GM23248 (cell line): ENCODE data around the gene NPAS2. TPM values are rescaled to one million over a fixed set of nuclear protein-coding genes. Genes with fewer than 3 reads are reported as not detected.

Experiments used
- DNase-seq: peaks from one replicate; pipeline ENCODE4 v3.0.0-alpha.2; 2015
- H2AFZ ChIP-seq: fragments of 200-600 bp; sonication (generic); 2 replicates; pipeline ENCODE4 v1.6.1; 2016; ENCODE audit warnings: antibody characterized with exemption
- H3F3A ChIP-seq: fragments of 200-600 bp; sonication (generic); 2 replicates; pipeline ENCODE4 v1.6.1; 2016; ENCODE audit warnings: mild to moderate bottlenecking, antibody characterized with exemption, mixed run types; ENCODE audit not compliant: insufficient read depth
- H3K27ac ChIP-seq: fragments of 200-600 bp; sonication (generic); 2 replicates; pipeline ENCODE4 v1.5.1; 2016; ENCODE audit warnings: mild to moderate bottlenecking
- H3K27me3 ChIP-seq: fragments of 200-600 bp; sonication (generic); replicated peaks from 2 replicates; pipeline ENCODE4 v1.6.1; 2016; ENCODE audit warnings: mild to moderate bottlenecking; ENCODE audit not compliant: insufficient read depth
- H3K36me3 ChIP-seq: fragments of 200-600 bp; sonication (generic); 2 replicates; pipeline ENCODE4 v1.6.1; 2016; ENCODE audit warnings: low read depth, mild to moderate bottlenecking
- H3K4me1 ChIP-seq: fragments of 200-600 bp; sonication (generic); 2 replicates; pipeline ENCODE4 v1.6.1; 2016; ENCODE audit warnings: mild to moderate bottlenecking; ENCODE audit not compliant: insufficient read depth
- H3K4me2 ChIP-seq: fragments of 200-600 bp; sonication (generic); one replicate; pipeline ENCODE4 v1.6.1; 2016; ENCODE audit warnings: mild to moderate bottlenecking; ENCODE audit not compliant: unreplicated experiment
- H3K4me3 ChIP-seq: fragments of 200-600 bp; sonication (generic); 2 replicates; pipeline ENCODE4 v1.5.1; 2016; ENCODE audit warnings: mild to moderate bottlenecking
- H3K79me2 ChIP-seq: fragments of 200-600 bp; sonication (generic); 2 replicates; pipeline ENCODE4 v1.6.1; 2016; ENCODE audit warnings: mild to moderate bottlenecking; ENCODE audit not compliant: insufficient read depth
- H3K9ac ChIP-seq: fragments of 200-600 bp; sonication (generic); 2 replicates; pipeline ENCODE4 v1.6.1; 2016; ENCODE audit warnings: mild to moderate bottlenecking
- H3K9me2 ChIP-seq: fragments of 200-600 bp; sonication (generic); 2 replicates; pipeline ENCODE4 v1.6.1; 2016; ENCODE audit warnings: mixed run types, mild to moderate bottlenecking, moderate library complexity; ENCODE audit not compliant: insufficient read depth
- H3K9me3 ChIP-seq: fragments of 200-600 bp; sonication (generic); one replicate; pipeline ENCODE4 v1.6.1; 2017; ENCODE audit warnings: low read depth
- H4K20me1 ChIP-seq: fragments of 200-600 bp; sonication (generic); 2 replicates; pipeline ENCODE4 v1.6.0; 2016; ENCODE audit not compliant: insufficient read depth
- EZH2 ChIP-seq: fragments of 200-600 bp; sonication (generic); IDR thresholded peaks from 2 replicates; pipeline ENCODE4 v1.6.1; 2018; ENCODE audit warnings: antibody characterized with exemption, mild to moderate bottlenecking; ENCODE audit not compliant: insufficient read depth, poor library complexity, severe bottlenecking
- EZH2phosphoT487 ChIP-seq: fragments of 200-600 bp; sonication (generic); IDR thresholded peaks from 2 replicates; pipeline ENCODE4 v1.6.1; 2018; ENCODE audit warnings: antibody characterized with exemption, moderate library complexity, mild to moderate bottlenecking, low read depth; ENCODE audit not compliant: insufficient read depth
- WGBS, 2 experiments: methylation state at CpG; one replicate each; pipeline ENCODE4 v1.1.6; 2015 to 2017; ENCODE audit warnings: low lambda C conversion rate in 2 of 2, low coverage in 1 of 2; ENCODE audit errors: missing lambda C conversion rate in 2 of 2; 5-methylcytosine and 5-hydroxymethylcytosine counted together
- in situ Hi-C: fragments of 300-500 bp; cut with MboI; formaldehyde crosslinking; loops from 2 replicates; pipeline ENCODE4 v1.15.0; 2020
- polyA plus RNA-seq: library from polyadenylated mRNA; unstranded; fragments of >200 nt; fragmentation: Nextera tagmentation; extraction: Ambion mirVana; gene quantifications from 2 replicates; pipeline ENCODE4 v1.2.1, GENCODE V29; 2016
- total RNA-seq: library from RNA; depleted of rRNA; stranded (reverse); fragments of >200 nt; shearing (Covaris generic); gene quantifications from 2 replicates; pipeline ENCODE4 v1.2.3, GENCODE V29; 2014

The NPAS2 gene
- total and polyA plus RNA-seq, 2 experiments from 2014 or later: 3.8 to 10.8 TPM

- Histone ChIP-seq H3K9ac (no peak overlapping the region), H3K36me3 (no peaks in the 10 kb centered on the region), H3K4me1 (peaks cover 18% of the 10 kb centered on the region), H4K20me1 (no peaks in the 10 kb centered on the region), H3K79me2 (no peaks in the 10 kb centered on the region), H3K27ac (no peak overlapping the region), H3K4me3 (no peak overlapping the region), H3K9me3 (no peaks in the 10 kb centered on the region), H3K4me2 (no peak overlapping the region), H3K9me2 (no peaks in the 10 kb centered on the region), H3K27me3 (no peaks in the 10 kb centered on the region), H2AFZ (no peak overlapping the region), H3F3A (peaks cover 20% of the 10 kb centered on the region)
- 96 to 97% methylated on average over 6 of the region's 6 CpGs for WGBS, 2 experiments
- DNase-seq: no peak
- TF ChIP-seq EZH2phosphoT487 (no peak), EZH2 (no peak)
- in situ Hi-C loops: no loop called here
Observed at GRCh38 chr2:100893392-100894104, 73.6 kb downstream of the NPAS2 start.

DNA sequence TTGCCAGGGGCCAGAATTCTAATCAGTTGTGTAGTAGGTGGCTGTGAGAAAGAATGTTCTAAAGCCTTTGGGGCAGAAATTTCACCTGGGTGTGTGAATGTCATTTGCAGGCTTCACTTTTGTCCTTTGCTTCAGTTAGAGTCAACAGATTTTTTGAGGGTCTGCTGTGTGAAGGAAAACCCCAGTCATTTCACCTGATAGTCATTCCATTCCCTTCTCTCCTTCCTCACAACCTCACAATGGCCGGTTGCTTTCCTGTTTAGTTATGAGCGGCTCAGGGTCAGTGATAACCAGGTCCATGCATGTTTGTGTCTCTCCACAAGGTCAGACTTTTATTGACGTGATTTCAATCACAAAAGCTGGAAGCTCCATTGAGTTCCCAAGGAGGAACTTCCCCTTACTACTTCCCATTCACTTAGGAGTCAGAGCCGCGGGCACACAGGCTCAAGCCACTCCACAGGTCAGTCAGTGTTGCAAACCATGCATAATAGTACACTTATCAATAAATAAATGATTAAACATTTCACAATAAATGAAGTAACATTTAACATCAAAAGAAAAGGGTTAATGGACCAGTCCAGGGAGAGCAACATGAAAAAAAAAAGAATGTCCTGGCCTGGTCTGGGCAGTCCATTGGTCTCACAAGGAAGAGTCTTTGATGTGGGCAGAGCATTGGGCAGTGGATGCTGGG is 74.3 kb downstream of the NPAS2 start:
- Histone ChIP-seq H3K4me2 (no peak overlapping the region), H3K27ac (no peak overlapping the region), H2AFZ (no peak overlapping the region)

GRCh38 chr2:100894796-100895156 is 74.8 kb downstream of the NPAS2 start:
- Histone ChIP-seq H3F3A (peaks cover 24% of the 10 kb centered on the region), H3K9me3 (no peaks in the 10 kb centered on the region), H3K36me3 (no peaks in the 10 kb centered on the region), H3K4me3 (no peak overlapping the region), H3K9me2 (no peaks in the 10 kb centered on the region), H2AFZ (no peak overlapping the region), H3K9ac (no peak overlapping the region), H3K4me1 (peaks cover 18% of the 10 kb centered on the region), H3K79me2 (no peaks in the 10 kb centered on the region), H3K27me3 (no peaks in the 10 kb centered on the region), H3K4me2 (no peak overlapping the region), H3K27ac (no peak overlapping the region), H4K20me1 (no peaks in the 10 kb centered on the region)
- no peak for TF ChIP-seq EZH2
- TF ChIP-seq EZH2phosphoT487: no peak
- DNase-seq: no peak
- in situ Hi-C loops: no loop called here
- WGBS, 2 experiments: 98 to 100% methylated on average over 4 of the region's 4 CpGs

More for the DNA sequence above, 74.3 kb downstream of the NPAS2 start:
- Histone ChIP-seq H3F3A (peaks cover 20% of the 10 kb centered on the region), H3K27me3 (no peaks in the 10 kb centered on the region), H3K36me3 (no peaks in the 10 kb centered on the region), H4K20me1 (no peaks in the 10 kb centered on the region), H3K4me1 (peaks cover 18% of the 10 kb centered on the region), H3K4me3 (no peak overlapping the region), H3K79me2 (no peaks in the 10 kb centered on the region), H3K9ac (no peak overlapping the region), H3K9me3 (no peaks in the 10 kb centered on the region), H3K9me2 (no peaks in the 10 kb centered on the region)
- no peak for DNase-seq
- TF ChIP-seq EZH2 (no peak), EZH2phosphoT487 (no peak)
- 95 to 98% methylated on average over 5 of the region's 5 CpGs for WGBS, 2 experiments
- in situ Hi-C loops: no loop called here

- no peaks in the 10 kb centered on the region for H3K9me3 ChIP-seq
- H3K79me2 ChIP-seq: no peaks in the 10 kb centered on the region
- H2AFZ ChIP-seq: no peak overlapping the region
- H3K4me2 ChIP-seq: no peak overlapping the region
- no peaks in the 10 kb centered on the region for H3K27me3 ChIP-seq
- no peaks in the 10 kb centered on the region for H3K36me3 ChIP-seq
- H3K9ac ChIP-seq: no peak overlapping the region
- H3K9me2 ChIP-seq: no peaks in the 10 kb centered on the region
- no peaks in the 10 kb centered on the region for H4K20me1 ChIP-seq
- no peak for DNase-seq
- H3F3A ChIP-seq: peaks cover 30% of the 10 kb centered on the region
- no peak overlapping the region for H3K4me3 ChIP-seq
- 95 to 100% methylated on average over 3 of the region's 3 CpGs for WGBS, 2 experiments
- H3K4me1 ChIP-seq: peaks cover 18% of the 10 kb centered on the region
- TF ChIP-seq EZH2 (no peak), EZH2phosphoT487 (no peak)
- H3K27ac ChIP-seq: no peak overlapping the region
- in situ Hi-C loops: no loop called here
Observed at GRCh38 chr2:100895402-100895801, 75.5 kb downstream of the NPAS2 start.
